Glutamatergic neuron (in vitro differentiated cells): ENCODE data around the gene KAT2A. TPM values are rescaled to one million over a fixed set of nuclear protein-coding genes. Genes with fewer than 3 reads are reported as not detected.

Source experiments
- DNase-seq: peaks from one replicate; pipeline ENCODE4 v3.0.0; 2022
- H3K27ac Mint-ChIP-seq: one replicate; pipeline ENCODE4 v1.8.0; 2020; ENCODE audit warnings: mild to moderate bottlenecking, mixed read lengths, inconsistent platforms; ENCODE audit not compliant: unreplicated experiment
- H3K27me3 Mint-ChIP-seq: one replicate; pipeline ENCODE4 v1.8.0; 2020; ENCODE audit warnings: mild to moderate bottlenecking, moderate library complexity, mixed read lengths, inconsistent platforms; ENCODE audit not compliant: unreplicated experiment
- H3K36me3 Mint-ChIP-seq: one replicate; pipeline ENCODE4 v1.8.0; 2020; ENCODE audit warnings: mild to moderate bottlenecking, mixed read lengths, inconsistent platforms; ENCODE audit not compliant: unreplicated experiment
- H3K4me1 Mint-ChIP-seq: one replicate; pipeline ENCODE4 v1.8.0; 2020; ENCODE audit warnings: mild to moderate bottlenecking, low read depth, mixed read lengths, inconsistent platforms; ENCODE audit not compliant: unreplicated experiment
- H3K4me3 Mint-ChIP-seq: one replicate; pipeline ENCODE4 v1.8.0; 2020; ENCODE audit warnings: mild to moderate bottlenecking, mixed read lengths, inconsistent platforms; ENCODE audit not compliant: unreplicated experiment
- H3K9me3 Mint-ChIP-seq: one replicate; pipeline ENCODE4 v1.8.0; 2020; ENCODE audit warnings: mild to moderate bottlenecking, moderate library complexity, mixed read lengths, inconsistent platforms; ENCODE audit not compliant: unreplicated experiment
- CTCF ChIP-seq: fragments of 200-600 bp; sonication (generic); IDR thresholded peaks from one replicate; pipeline ENCODE4 v1.5.0; 2021; ENCODE audit not compliant: partially characterized antibody, unreplicated experiment
- total RNA-seq: library from RNA; stranded (reverse); fragmentation: NEBNext Ultra II Directional; extraction: Animal tissue kit (Norgen Biotek cat#: 25700); gene quantifications from one replicate; pipeline ENCODE4 v1.2.1, GENCODE V29; 2021; ENCODE audit not compliant: unreplicated experiment

KAT2A gene
- total RNA-seq, 1 donor from 2014 or later: 29.3 TPM

GRCh38 chr17:42109086-42109485, 12.1 kb downstream of the KAT2A start:
- no peak for DNase-seq
- no peak overlapping the region for H3K27ac Mint-ChIP-seq
- no peak for TF ChIP-seq CTCF
- peaks cover 6% of the 10 kb centered on the region for H3K27me3 Mint-ChIP-seq
- H3K4me3 Mint-ChIP-seq: no peak overlapping the region
- H3K9me3 Mint-ChIP-seq: no peaks in the 10 kb centered on the region
- H3K36me3 Mint-ChIP-seq: no peaks in the 10 kb centered on the region
- H3K4me1 Mint-ChIP-seq: peaks cover 3% of the 10 kb centered on the region

GRCh38 chr17:42107597-42108576, 13.3 kb downstream of the KAT2A start:
- no peak overlapping the region for H3K27ac Mint-ChIP-seq
- H3K9me3 Mint-ChIP-seq: no peaks in the 10 kb centered on the region
- H3K27me3 Mint-ChIP-seq: peaks cover 6% of the 10 kb centered on the region
- H3K36me3 Mint-ChIP-seq: no peaks in the 10 kb centered on the region
- peak overlapping the region; percentile 76 for H3K4me3 Mint-ChIP-seq
- H3K4me1 Mint-ChIP-seq: peaks cover 3% of the 10 kb centered on the region
- TF ChIP-seq CTCF: no peak
- DNase-seq: peak; percentile 95

- Mint-ChIP-seq H3K27ac (no peak overlapping the region), H3K9me3 (peaks cover 2% of the 10 kb centered on the region)
- no peak for TF ChIP-seq CTCF
Observed at GRCh38 chr17:42107124-42107523, 14.0 kb downstream of the KAT2A start.

GRCh38 chr17:42106009-42106408, 15.2 kb downstream of the KAT2A start:
- Mint-ChIP-seq H3K27ac (no peak overlapping the region), H3K9me3 (peaks cover 2% of the 10 kb centered on the region), H3K36me3 (no peaks in the 10 kb centered on the region), H3K4me3 (peak overlapping the region; percentile 9), H3K4me1 (peaks cover 3% of the 10 kb centered on the region), H3K27me3 (peaks cover 8% of the 10 kb centered on the region)
- no peak for TF ChIP-seq CTCF
- no peak for DNase-seq

More at GRCh38 chr17:42107124-42107523, 14.0 kb downstream of the KAT2A start:
- Mint-ChIP-seq H3K36me3 (no peaks in the 10 kb centered on the region), H3K27me3 (peaks cover 8% of the 10 kb centered on the region), H3K4me3 (peak overlapping the region; percentile 76), H3K4me1 (peaks cover 3% of the 10 kb centered on the region)
- DNase-seq: no peak

GRCh38 chr17:42104264-42104663, 16.9 kb downstream of the KAT2A start:
- H3K36me3 Mint-ChIP-seq: no peaks in the 10 kb centered on the region
- peaks cover 2% of the 10 kb centered on the region for H3K9me3 Mint-ChIP-seq
- TF ChIP-seq CTCF: no peak
- no peak for DNase-seq
- H3K4me1 Mint-ChIP-seq: peaks cover 3% of the 10 kb centered on the region
- H3K4me3 Mint-ChIP-seq: no peak overlapping the region
- no peak overlapping the region for H3K27ac Mint-ChIP-seq
- peaks cover 7% of the 10 kb centered on the region for H3K27me3 Mint-ChIP-seq
